Amniotic stem cell (primary cell): Measurements from ENCODE around the gene RABGAP1L.

Experiments used
- DNase-seq: peaks from one replicate; lab custom pipeline; 2025; lab: John Stamatoyannopoulos, UW

Gene RABGAP1L

GRCh38 chr1:174966008-174966572, 806.8 kb downstream of the RABGAP1L start:
- no peak for DNase-seq

- DNase-seq, result no peak
These were observed 808.8 kb downstream of the RABGAP1L start for GRCh38 chr1:174967845-174968705.

- DNase-seq, result no peak
These were observed 809.5 kb downstream of the RABGAP1L start for GRCh38 chr1:174968750-174969244.

GRCh38 chr1:174969977-174970376, 810.7 kb downstream of the RABGAP1L start:
- DNase-seq, result no peak

GRCh38 chr1:174971466-174971865, 812.1 kb downstream of the RABGAP1L start:
- no peak for DNase-seq

- DNase-seq, result no peak
These were observed 812.6 kb downstream of the RABGAP1L start for GRCh38 chr1:174971902-174972301.

GRCh38 chr1:174974711-174975119, 815.4 kb downstream of the RABGAP1L start:
- DNase-seq, result no peak

GRCh38 chr1:174975764-174976163, 816.4 kb downstream of the RABGAP1L start:
- no peak for DNase-seq

GRCh38 chr1:174976436-174977108, 817.3 kb downstream of the RABGAP1L start:
- DNase-seq, result no peak

GRCh38 chr1:174982971-174983689, 823.8 kb downstream of the RABGAP1L start:
- DNase-seq, result no peak

GRCh38 chr1:174984952-174985351, 825.6 kb downstream of the RABGAP1L start:
- DNase-seq, result no peak

- no peak for DNase-seq
These were observed 829.2 kb downstream of the RABGAP1L start for GRCh38 chr1:174988539-174988938.

GRCh38 chr1:174988986-174989385, 829.7 kb downstream of the RABGAP1L start:
- DNase-seq, result no peak

- DNase-seq, result no peak
These were observed 830.4 kb downstream of the RABGAP1L start for GRCh38 chr1:174989536-174990220.

- DNase-seq, result no peak
These were observed 831.2 kb downstream of the RABGAP1L start for GRCh38 chr1:174990382-174990999.

GRCh38 chr1:174991473-174991872, 832.2 kb downstream of the RABGAP1L start:
- no peak for DNase-seq

GRCh38 chr1:174995121-174995520, 835.8 kb downstream of the RABGAP1L start:
- DNase-seq, result no peak

GRCh38 chr1:174995916-174996315, 836.6 kb downstream of the RABGAP1L start:
- DNase-seq, result no peak

GRCh38 chr1:174996476-174996875, 837.2 kb downstream of the RABGAP1L start:
- DNase-seq, result no peak

- no peak for DNase-seq
These were observed 837.7 kb downstream of the RABGAP1L start for GRCh38 chr1:174997041-174997440.
